HFF-Myc (cell line): ENCODE results near the gene CORIN.
A peak's percentile ranks its signal among the peaks of the same experiment; 100 is the strongest.

ENCODE experiments used
- DNase-seq: peaks from one replicate; pipeline ENCODE4 v3.0.0-alpha.2; 2011; ENCODE audit warnings: low read depth; ENCODE audit errors: extremely low read depth
- H3K4me3 ChIP-seq: replicated peaks from 2 replicates; pipeline ENCODE4 v1.5.1; 2011; ENCODE audit warnings: low read depth, mild to moderate bottlenecking, control low read depth, low read length
- TF ChIP-seq, protein P1 (sequence below): IDR thresholded peaks from 2 replicates; pipeline ENCODE4 v1.5.1; 2012; ENCODE audit warnings: mild to moderate bottlenecking, low read depth, low read length, control low read depth; ENCODE audit errors: missing control alignments

Gene CORIN, protein sequence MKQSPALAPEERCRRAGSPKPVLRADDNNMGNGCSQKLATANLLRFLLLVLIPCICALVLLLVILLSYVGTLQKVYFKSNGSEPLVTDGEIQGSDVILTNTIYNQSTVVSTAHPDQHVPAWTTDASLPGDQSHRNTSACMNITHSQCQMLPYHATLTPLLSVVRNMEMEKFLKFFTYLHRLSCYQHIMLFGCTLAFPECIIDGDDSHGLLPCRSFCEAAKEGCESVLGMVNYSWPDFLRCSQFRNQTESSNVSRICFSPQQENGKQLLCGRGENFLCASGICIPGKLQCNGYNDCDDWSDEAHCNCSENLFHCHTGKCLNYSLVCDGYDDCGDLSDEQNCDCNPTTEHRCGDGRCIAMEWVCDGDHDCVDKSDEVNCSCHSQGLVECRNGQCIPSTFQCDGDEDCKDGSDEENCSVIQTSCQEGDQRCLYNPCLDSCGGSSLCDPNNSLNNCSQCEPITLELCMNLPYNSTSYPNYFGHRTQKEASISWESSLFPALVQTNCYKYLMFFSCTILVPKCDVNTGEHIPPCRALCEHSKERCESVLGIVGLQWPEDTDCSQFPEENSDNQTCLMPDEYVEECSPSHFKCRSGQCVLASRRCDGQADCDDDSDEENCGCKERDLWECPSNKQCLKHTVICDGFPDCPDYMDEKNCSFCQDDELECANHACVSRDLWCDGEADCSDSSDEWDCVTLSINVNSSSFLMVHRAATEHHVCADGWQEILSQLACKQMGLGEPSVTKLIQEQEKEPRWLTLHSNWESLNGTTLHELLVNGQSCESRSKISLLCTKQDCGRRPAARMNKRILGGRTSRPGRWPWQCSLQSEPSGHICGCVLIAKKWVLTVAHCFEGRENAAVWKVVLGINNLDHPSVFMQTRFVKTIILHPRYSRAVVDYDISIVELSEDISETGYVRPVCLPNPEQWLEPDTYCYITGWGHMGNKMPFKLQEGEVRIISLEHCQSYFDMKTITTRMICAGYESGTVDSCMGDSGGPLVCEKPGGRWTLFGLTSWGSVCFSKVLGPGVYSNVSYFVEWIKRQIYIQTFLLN

DNA sequence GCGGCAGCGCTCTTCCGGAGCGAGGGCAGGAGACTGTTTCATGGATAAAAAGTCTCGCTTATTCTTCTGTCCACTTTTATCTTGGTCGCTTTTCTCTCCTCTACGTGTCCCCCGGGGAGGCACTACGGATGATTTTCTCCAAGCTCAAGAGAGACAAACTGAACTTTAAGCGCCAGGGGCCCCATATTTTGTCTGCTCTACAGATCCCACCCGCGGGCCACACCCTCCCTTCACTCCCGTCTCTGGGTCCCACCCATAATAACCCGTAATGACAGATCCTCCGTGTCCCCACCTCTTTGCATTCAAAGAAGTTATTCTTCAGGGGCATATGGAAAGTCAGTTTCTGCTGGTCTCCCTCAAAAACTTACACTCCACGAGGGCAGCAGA lies at the start of gene CORIN:
CORIN (minus strand) TSS at position 160 of the 387 bp plus-strand sequence; CDS start at position 42, 118 bp downstream.
- DNase-seq: no peak
- TF ChIP-seq, protein P1, sequence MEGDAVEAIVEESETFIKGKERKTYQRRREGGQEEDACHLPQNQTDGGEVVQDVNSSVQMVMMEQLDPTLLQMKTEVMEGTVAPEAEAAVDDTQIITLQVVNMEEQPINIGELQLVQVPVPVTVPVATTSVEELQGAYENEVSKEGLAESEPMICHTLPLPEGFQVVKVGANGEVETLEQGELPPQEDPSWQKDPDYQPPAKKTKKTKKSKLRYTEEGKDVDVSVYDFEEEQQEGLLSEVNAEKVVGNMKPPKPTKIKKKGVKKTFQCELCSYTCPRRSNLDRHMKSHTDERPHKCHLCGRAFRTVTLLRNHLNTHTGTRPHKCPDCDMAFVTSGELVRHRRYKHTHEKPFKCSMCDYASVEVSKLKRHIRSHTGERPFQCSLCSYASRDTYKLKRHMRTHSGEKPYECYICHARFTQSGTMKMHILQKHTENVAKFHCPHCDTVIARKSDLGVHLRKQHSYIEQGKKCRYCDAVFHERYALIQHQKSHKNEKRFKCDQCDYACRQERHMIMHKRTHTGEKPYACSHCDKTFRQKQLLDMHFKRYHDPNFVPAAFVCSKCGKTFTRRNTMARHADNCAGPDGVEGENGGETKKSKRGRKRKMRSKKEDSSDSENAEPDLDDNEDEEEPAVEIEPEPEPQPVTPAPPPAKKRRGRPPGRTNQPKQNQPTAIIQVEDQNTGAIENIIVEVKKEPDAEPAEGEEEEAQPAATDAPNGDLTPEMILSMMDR: no peak
- H3K4me3 ChIP-seq: peak within 1 kb of the TSS; percentile 49

DNA sequence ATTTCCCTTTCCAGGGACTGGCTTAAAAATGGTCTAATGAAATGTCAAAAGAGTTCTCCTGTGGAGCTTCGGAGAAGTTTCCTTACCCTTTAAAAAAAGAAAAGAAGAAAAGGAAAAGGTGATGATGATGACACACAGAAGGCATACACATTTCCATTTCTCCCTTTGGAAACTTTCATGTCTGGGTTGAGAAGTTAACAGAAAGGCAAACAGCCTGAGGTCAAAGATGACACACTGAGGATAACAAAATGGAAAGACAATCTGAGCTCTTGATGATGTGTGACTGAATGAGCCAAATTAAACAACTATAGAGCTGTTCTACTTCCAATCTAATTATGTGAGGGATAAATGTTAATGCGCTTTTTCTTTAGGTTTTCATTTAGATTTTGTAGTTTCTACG lies 44.4 kb upstream of the CORIN start:
- H3K4me3 ChIP-seq: no peak overlapping the region
- DNase-seq: no peak
- TF ChIP-seq, protein P1: no peak

DNA sequence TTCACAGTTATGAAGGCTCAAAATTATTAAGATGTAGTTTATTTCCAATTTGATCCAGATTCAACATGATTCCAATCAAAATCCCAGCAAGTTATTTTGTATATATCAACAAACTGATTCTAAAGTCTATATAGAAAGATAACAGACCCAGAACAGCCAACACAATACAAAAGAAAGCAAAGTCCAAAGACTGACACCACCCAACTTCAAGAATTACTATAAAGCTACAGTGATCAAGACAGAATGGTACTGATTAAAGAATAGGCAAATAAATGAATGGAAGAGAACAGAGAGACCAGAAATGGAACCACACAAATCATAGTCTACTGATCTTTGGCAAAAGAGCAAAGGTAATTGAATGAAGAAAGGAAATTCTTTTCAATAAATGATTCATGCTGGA lies 41.6 kb upstream of the CORIN start:
- no peak overlapping the region for H3K4me3 ChIP-seq
- TF ChIP-seq, protein P1: no peak
- DNase-seq: no peak

DNA sequence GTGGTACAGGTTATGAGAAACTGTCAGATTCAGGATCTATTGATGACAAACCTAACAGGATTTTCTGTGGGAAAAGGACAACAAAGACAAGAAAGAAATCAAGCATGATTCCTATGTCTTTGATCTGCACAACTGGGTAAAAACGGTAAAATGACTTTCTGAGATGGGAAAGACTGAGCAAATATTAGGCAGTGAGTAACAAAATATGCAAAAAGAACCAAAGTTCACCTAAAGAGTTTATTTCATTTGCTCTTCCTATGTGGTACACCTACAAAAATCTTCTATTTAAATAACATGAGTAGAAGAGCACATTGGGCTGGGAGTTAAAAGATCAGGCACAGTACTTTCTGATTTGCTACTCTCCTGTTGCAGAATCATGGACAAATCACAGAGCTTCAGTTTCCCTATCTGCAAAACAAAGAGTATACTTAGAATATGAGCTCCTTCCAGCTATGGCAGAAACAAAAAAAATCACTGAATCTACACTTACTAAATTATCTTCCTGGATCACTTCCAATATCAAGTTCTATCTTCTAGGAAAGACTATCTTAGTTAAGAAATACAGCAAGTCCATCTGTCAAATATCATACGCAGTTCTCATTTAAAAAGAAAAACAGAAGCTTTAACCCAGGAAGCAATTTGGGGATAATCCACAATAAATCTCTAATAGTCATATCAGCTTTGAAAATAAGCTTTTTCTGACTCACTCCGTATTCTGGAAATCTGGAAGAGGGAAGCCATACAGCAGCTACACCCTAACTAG lies 39.1 kb upstream of the CORIN start:
- no peak overlapping the region for H3K4me3 ChIP-seq
- no peak for DNase-seq
- TF ChIP-seq, protein P1: no peak

DNA sequence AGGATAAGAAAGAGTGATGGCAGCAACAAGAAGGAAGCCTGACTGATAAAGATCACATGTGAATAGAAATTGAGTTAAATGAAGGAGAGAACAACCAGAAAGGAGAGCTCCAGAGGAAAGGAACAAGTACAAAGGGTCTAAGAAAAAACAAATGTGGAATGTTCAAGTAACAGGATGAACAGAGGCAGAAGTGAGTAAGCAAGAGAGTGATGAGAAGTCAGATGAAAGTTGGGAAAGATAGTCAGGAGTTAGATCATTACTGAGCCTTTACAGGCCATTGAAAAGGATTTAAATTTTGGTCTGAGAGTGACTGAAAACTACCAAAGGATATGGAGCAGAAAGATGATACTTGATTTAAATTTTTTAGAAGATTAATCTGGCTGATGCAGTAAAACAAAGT lies 38.4 kb upstream of the CORIN start:
- TF ChIP-seq, protein P1: no peak
- H3K4me3 ChIP-seq: no peak overlapping the region
- DNase-seq: no peak

DNA sequence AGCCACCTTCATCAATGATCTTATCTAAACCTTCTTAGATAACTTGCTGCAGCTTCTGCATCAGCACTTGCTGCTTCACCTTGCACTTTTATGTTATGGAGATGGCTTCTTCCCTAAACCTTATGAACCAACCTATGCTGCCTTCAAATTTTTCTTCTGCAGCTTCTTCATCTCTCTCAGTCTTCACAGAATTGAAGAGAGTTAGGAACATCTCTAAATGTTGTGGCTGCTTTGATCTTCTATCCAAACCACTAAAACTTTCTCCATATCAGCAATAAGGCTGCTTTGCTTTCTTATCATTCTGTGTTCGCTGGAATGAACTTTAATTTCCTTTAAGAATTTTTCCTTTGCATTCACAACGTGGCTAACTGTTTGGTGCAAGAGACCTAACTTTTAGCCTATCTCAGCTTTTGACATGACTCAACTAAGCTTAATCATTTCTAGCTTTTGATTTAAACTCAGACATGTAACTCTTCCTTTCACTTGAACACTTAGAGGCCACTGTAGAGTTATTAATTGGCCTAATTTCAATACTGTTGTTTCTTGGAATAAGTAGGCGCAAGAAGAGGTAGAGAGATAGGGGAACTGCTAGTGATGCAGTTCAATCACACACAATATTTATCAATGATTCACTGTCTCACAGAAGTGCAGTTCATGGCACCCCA lies 36.1 kb upstream of the CORIN start:
- TF ChIP-seq, protein P1: no peak
- DNase-seq: no peak

More for the DNA sequence above, 36.1 kb upstream of the CORIN start:
- no peak overlapping the region for H3K4me3 ChIP-seq
